GM21619 (cell line): ENCODE measurements around the gene PDE9A.

Experiments used
- ATAC-seq: cut with Tn5 transposase; IDR thresholded peaks from one replicate; pipeline ENCODE4 v1.9.1; 2021; ENCODE audit not compliant: unreplicated experiment

PDE9A gene

DNA sequence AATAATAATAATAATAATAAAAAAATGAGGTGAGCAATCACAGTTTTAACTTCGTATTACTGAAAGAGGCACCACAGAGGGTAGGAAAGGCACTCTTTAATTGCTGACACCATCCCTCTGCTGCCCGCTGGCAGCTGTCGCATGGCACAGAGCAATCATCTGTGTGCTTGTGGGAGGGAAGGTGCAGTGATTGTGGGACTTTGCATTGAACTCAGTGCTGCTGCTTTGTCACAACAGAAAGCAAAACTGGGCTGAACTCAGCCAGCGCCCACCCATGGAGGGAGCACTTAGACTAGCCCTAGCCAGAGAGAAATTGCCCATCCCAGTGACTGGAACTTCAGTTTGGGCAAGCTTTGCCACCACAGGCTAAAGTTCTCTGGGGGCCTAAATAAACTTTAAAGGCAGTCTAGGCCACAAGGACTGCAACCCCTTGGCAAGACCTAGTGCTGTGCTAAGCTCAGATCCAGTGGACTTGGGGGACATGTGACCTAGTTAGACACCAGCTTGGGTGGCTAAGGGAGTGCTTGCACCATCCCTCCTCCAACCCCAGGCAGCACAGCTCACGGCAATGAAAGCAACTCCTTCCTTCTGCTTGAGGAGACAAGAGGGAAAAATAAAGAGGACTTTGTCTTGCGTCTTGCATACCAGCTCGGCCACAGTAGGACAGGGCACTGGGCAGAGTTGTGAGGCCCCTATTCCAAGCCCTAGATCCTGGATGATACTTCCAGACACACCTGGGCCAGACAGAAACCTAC lies 166.6 kb downstream of the PDE9A start:
- no peak for ATAC-seq

DNA sequence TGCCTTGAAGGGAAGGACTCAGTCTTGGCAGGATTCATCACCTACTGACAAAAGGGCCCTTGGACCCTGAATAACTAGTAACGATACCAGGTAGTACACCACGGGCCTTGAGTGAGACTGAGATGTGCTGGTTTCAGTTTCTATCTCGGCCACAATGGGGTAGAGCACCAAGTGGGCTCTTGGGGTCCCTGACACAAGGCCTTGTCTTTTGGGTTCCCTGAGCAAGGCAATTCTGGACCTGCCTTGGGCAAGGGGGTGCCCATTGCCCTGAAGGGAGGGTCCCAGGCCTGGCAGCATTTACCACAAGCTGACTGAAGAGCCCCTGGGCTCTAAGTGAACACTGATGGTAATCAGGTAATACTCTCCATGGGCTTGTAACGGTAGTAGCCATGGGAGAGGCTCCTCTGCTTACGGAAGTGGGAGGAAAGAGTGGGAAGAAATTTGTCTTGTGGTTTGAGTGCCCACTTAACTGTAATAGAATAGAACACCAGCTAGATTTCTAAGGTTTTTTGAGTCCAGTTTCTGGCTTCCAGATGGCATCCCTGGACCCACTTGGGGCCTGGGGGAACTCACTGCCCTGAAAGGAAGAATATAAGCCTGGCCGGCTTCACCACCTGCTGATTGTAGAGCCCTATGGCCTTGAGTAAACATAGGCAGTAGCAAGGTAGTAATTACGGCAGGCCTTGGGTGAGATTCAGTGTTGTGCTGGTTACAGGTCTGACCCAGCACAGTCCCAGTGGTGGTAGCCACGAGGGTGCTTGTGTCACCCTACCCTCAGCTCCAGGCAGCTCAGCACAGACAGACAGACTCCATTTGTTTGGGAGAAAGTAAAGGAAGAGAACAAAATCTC lies 167.4 kb downstream of the PDE9A start:
- ATAC-seq: no peak
